HG03575 (cell line): ENCODE measurements around the gene CYRIA.

Experiments
- ATAC-seq: cut with Tn5 transposase; IDR thresholded peaks from one replicate; pipeline ENCODE4 v1.9.1; 2021; ENCODE audit not compliant: unreplicated experiment, insufficient number of reproducible peaks, low FRiP score; ENCODE audit errors: extremely low read depth

The CYRIA gene

DNA sequence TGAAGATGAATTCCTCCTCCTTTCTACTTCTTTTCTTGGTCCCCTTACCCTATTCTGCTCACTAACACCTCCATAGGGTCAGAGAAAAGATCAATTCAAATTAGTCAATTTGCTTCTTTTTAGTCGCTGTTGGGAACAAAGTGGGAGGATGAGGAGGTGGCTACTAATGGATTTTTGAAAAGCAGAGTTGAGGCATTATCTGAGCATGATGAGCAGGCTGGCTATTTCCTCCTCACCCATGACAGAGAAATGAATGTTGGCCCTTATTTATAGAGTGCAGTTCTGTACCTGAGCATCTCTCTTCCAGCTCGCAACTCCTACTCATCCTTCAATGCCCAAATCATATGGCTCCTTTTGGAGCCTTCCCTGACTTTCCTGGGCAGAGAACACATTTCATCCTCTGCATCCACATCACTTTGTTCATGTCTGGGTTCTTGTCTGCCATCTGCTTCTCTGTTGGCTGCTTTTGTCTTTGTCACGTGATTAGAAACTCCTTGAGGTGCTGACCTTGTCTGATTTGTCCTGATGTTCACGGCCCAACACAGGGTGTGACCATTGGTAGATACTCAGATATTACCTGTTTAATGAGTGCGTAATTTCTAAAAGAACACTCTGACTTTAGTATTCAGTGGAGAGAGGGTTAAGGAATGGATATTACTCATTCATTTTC, 45.9 kb downstream of the CYRIA start:
- no peak for ATAC-seq

DNA sequence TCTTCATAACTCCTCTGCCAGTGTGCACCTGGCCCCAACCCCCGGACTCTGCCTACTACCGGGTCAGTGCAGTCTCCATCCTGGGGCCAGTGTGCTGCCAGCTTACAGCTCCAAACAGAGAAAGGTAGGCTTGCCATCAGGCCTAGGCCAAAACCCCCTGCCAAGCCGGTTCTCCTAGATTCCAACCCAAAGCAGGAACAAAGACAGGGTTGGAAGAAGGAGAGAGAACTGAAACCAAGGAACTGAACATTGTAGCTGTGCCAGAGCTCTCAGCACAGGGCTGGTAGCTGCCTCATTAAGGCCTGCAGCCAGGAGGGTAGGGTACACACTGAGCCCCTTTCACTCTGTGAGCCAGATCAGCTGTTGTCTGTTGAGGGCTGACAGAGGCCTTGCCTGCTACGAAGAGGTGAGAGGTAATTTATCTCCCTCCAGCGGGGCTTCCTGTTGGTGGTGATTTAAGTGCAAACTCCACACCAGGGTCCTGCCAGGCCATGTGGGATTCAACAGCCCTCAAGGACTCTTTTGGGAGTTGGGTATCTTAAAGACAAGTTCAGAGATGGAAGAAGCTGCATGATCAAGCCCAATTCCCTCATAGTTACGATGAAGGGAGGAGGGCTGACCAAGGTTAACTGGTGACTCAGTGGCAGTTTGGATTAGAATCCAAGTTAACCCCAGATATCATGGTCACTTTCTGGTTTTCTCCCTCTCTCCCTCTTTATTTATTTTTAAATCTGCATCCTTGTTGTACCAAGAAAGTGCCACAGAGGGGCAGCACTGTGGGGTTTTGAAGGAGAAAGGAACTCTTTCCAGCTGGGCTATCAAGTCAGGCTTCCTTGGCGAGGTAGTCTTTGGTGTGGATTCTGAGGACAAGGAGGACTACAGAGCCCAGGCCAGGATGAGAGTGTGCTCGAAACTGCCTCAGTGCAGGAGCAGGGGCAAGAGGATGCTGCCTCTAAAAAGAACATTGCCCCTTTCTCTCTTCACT, 48.1 kb downstream of the CYRIA start:
- ATAC-seq = no peak
